Natural killer cell treated with Interleukin-12 subunit alpha and Interleukin-12 subunit beta and Interleukin-15 and Interleukin-18, amount 100 ng/mL, for 72 hours (primary cell): ENCODE results near the gene MEF2C. TPM values are rescaled to one million over a fixed set of nuclear protein-coding genes. Genes with fewer than 3 reads are reported as not detected.
"Not testable (repeated sequence)": the region's sequence is repeated elsewhere in the genome, so short reads cannot be mapped to it uniquely, and the experiment has no call there.

Experiments used
- ATAC-seq, 2 donors: fragments of 150-1000 bp; cut with Tn5 transposase in 1 of 2; sonication (Bioruptor Pico), chemical (Tn5 transposase) in 1 of 2; 2 replicates each; pipeline ENCODE4 v1.10.0; 2021
- DNase-seq: peaks from one replicate; pipeline ENCODE4 v3.0.0; 2022; ENCODE audit warnings: low spot score
- H3K27ac Mint-ChIP-seq, 2 donors: 1 replicate in 1 of 2; 2 replicates in 1 of 2; pipeline ENCODE4 v1.8.0; 2022; ENCODE audit warnings: mixed read lengths in 2 of 2, mild to moderate bottlenecking in 1 of 2, moderate library complexity in 1 of 2
- H3K27me3 Mint-ChIP-seq, 2 donors: 1 replicate in 1 of 2; 2 replicates in 1 of 2; pipeline ENCODE4 v1.8.0; 2022; ENCODE audit warnings: mixed read lengths in 2 of 2
- H3K36me3 Mint-ChIP-seq: one replicate; pipeline ENCODE4 v1.8.0; 2022; ENCODE audit warnings: mixed read lengths
- H3K4me1 Mint-ChIP-seq, 2 donors: 1 replicate in 1 of 2; 2 replicates in 1 of 2; pipeline ENCODE4 v1.8.0; 2022; ENCODE audit warnings: low read depth in 2 of 2, mixed read lengths in 2 of 2, mild to moderate bottlenecking in 1 of 2
- H3K4me3 Mint-ChIP-seq: one replicate; pipeline ENCODE4 v1.8.0; 2022; ENCODE audit warnings: mixed read lengths
- H3K9me3 Mint-ChIP-seq: 2 replicates; pipeline ENCODE4 v1.8.0; 2022; ENCODE audit warnings: mixed read lengths
- total RNA-seq, 2 donors: library from RNA; stranded (reverse); gene quantifications; one replicate each; pipeline ENCODE4 v1.2.3, GENCODE V29; 2022

The MEF2C gene
- total RNA-seq, 2 donors from 2014 or later: 3.3 to 3.5 TPM

- H3K9me3 Mint-ChIP-seq: no peaks in the 10 kb centered on the region
- H3K4me3 Mint-ChIP-seq: no peak overlapping the region
- DNase-seq: no peak
- no peaks in the 10 kb centered on the region for H3K27me3 Mint-ChIP-seq
- ATAC-seq: no peak
- H3K36me3 Mint-ChIP-seq: no peaks in the 10 kb centered on the region
- no peak overlapping the region for H3K27ac Mint-ChIP-seq
- H3K4me1 Mint-ChIP-seq: peaks cover 0 to under 1% of the 10 kb centered on the region in 2 donors
Measured at GRCh38 chr5:88867638-88868037, 15.3 kb downstream of the MEF2C start.

- H3K4me1 Mint-ChIP-seq: no peaks in the 10 kb centered on the region
- H3K27ac Mint-ChIP-seq: no peak overlapping the region
- H3K27me3 Mint-ChIP-seq: no peaks in the 10 kb centered on the region
- H3K36me3 Mint-ChIP-seq: no peaks in the 10 kb centered on the region
- H3K9me3 Mint-ChIP-seq: no peaks in the 10 kb centered on the region
- ATAC-seq (no peak), DNase-seq (no peak)
- no peak overlapping the region for H3K4me3 Mint-ChIP-seq
Measured at GRCh38 chr5:88863523-88863922, 19.5 kb downstream of the MEF2C start.

GRCh38 chr5:88862547-88863175, 20.3 kb downstream of the MEF2C start:
- Mint-ChIP-seq H3K27ac (no peak overlapping the region), H3K27me3 (no peaks in the 10 kb centered on the region), H3K4me1 (no peaks in the 10 kb centered on the region), H3K4me3 (no peak overlapping the region), H3K9me3 (no peaks in the 10 kb centered on the region), H3K36me3 (peaks cover 6% of the 10 kb centered on the region)
- no peak for ATAC-seq
- DNase-seq: no peak

GRCh38 chr5:88861231-88861630, 21.8 kb downstream of the MEF2C start:
- Mint-ChIP-seq H3K9me3 (no peaks in the 10 kb centered on the region), H3K36me3 (peaks cover 6% of the 10 kb centered on the region), H3K27me3 (no peaks in the 10 kb centered on the region), H3K4me3 (no peak overlapping the region), H3K4me1 (no peaks in the 10 kb centered on the region), H3K27ac (no peak overlapping the region)
- DNase-seq (no peak), ATAC-seq (no peak)

GRCh38 chr5:88860501-88860900, 22.5 kb downstream of the MEF2C start:
- no peak for DNase-seq
- peaks cover 6% of the 10 kb centered on the region for H3K36me3 Mint-ChIP-seq
- no peaks in the 10 kb centered on the region for H3K4me1 Mint-ChIP-seq
- no peaks in the 10 kb centered on the region for H3K27me3 Mint-ChIP-seq
- H3K27ac Mint-ChIP-seq: no peak overlapping the region
- no peak for ATAC-seq
- no peaks in the 10 kb centered on the region for H3K9me3 Mint-ChIP-seq
- no peak overlapping the region for H3K4me3 Mint-ChIP-seq

GRCh38 chr5:88858392-88858791, 24.6 kb downstream of the MEF2C start:
- no peaks in the 10 kb centered on the region for H3K27me3 Mint-ChIP-seq
- H3K9me3 Mint-ChIP-seq: no peaks in the 10 kb centered on the region
- DNase-seq: no peak
- no peak overlapping the region for H3K27ac Mint-ChIP-seq
- H3K36me3 Mint-ChIP-seq: peaks cover 6% of the 10 kb centered on the region
- no peak for ATAC-seq
- H3K4me3 Mint-ChIP-seq: no peak overlapping the region
- H3K4me1 Mint-ChIP-seq: no peaks in the 10 kb centered on the region

DNA sequence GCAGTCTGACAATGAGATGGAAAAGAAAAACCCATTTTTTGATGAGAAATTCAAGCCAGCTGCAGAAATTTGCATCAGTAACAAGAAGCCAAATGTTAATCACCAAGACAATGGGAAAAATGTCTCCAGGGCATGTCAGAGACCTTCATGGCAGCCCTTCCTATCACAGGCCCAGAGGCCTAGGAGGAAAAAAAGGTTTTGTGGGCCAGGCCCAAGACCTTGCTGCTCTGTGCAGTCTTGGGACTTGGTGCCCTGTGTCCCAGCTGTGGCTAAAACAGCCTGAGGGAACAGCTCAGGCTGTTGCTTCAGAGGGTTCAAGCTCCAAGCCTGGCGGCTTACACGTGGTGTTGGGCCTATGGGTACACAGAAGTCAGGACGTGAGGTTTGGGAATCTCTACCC, 26.6 kb downstream of the MEF2C start:
- H3K27ac Mint-ChIP-seq: not testable (repeated sequence)

GRCh38 chr5:88854769-88855168, 28.2 kb downstream of the MEF2C start:
- no peaks in the 10 kb centered on the region for H3K9me3 Mint-ChIP-seq
- peaks cover 6% of the 10 kb centered on the region for H3K36me3 Mint-ChIP-seq
- H3K27me3 Mint-ChIP-seq: no peaks in the 10 kb centered on the region
- DNase-seq (no peak), ATAC-seq (no peak)
- no peak overlapping the region for H3K27ac Mint-ChIP-seq
- H3K4me1 Mint-ChIP-seq: no peaks in the 10 kb centered on the region
- H3K4me3 Mint-ChIP-seq: no peak overlapping the region

More for the DNA sequence above, 26.6 kb downstream of the MEF2C start:
- H3K27me3 Mint-ChIP-seq, H3K9me3 Mint-ChIP-seq, H3K4me3 Mint-ChIP-seq, DNase-seq, ATAC-seq, H3K4me1 Mint-ChIP-seq, H3K36me3 Mint-ChIP-seq: not testable (repeated sequence)

GRCh38 chr5:88847420-88847819, 35.6 kb downstream of the MEF2C start:
- Mint-ChIP-seq H3K4me1 (no peaks in the 10 kb centered on the region), H3K27ac (no peak overlapping the region), H3K9me3 (no peaks in the 10 kb centered on the region), H3K36me3 (no peaks in the 10 kb centered on the region), H3K27me3 (no peaks in the 10 kb centered on the region), H3K4me3 (no peak overlapping the region)
- ATAC-seq (no peak), DNase-seq (no peak)

- no peaks in the 10 kb centered on the region for H3K36me3 Mint-ChIP-seq
- no peak for ATAC-seq
Measured at GRCh38 chr5:88846434-88846833, 36.5 kb downstream of the MEF2C start.

GRCh38 chr5:88845081-88845697, 37.8 kb downstream of the MEF2C start:
- Mint-ChIP-seq H3K4me1 (no peaks in the 10 kb centered on the region), H3K4me3 (no peak overlapping the region), H3K27ac (no peak overlapping the region), H3K27me3 (no peaks in the 10 kb centered on the region), H3K9me3 (no peaks in the 10 kb centered on the region), H3K36me3 (no peaks in the 10 kb centered on the region)
- ATAC-seq (no peak), DNase-seq (no peak)

More at GRCh38 chr5:88846434-88846833, 36.5 kb downstream of the MEF2C start:
- no peaks in the 10 kb centered on the region for H3K4me1 Mint-ChIP-seq
- H3K27me3 Mint-ChIP-seq: no peaks in the 10 kb centered on the region
- no peaks in the 10 kb centered on the region for H3K9me3 Mint-ChIP-seq
- DNase-seq: no peak
- no peak overlapping the region for H3K27ac Mint-ChIP-seq
- no peak overlapping the region for H3K4me3 Mint-ChIP-seq

DNA sequence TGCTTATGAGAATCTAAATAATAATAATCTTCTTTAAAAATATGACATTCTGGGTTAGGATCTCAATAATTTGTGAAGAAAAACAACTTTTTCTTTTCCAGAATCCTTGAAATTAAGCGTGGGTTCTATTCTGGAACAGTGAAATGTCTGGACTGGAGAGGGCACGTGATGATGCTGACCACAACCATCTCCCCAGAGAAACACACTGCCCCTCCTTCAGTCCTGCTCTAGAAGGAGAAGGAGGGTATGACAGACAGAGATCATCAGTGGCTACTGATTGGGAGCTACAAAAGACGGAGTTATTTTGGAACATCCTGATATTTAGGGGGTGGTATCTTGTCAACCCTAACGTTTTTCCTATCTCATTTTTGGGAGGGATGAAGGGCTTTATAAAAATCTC, 40.2 kb downstream of the MEF2C start:
- Mint-ChIP-seq H3K9me3 (no peaks in the 10 kb centered on the region), H3K4me1 (no peaks in the 10 kb centered on the region), H3K36me3 (no peaks in the 10 kb centered on the region), H3K4me3 (no peak overlapping the region), H3K27ac (no peak overlapping the region), H3K27me3 (no peaks in the 10 kb centered on the region)
- no peak for ATAC-seq
- no peak for DNase-seq

- H3K36me3 Mint-ChIP-seq: no peaks in the 10 kb centered on the region
- H3K4me3 Mint-ChIP-seq: no peak overlapping the region
- DNase-seq (no peak), ATAC-seq (no peak)
- H3K4me1 Mint-ChIP-seq: no peaks in the 10 kb centered on the region
- H3K27me3 Mint-ChIP-seq: no peaks in the 10 kb centered on the region
- H3K27ac Mint-ChIP-seq: no peak overlapping the region
- H3K9me3 Mint-ChIP-seq: no peaks in the 10 kb centered on the region
Measured at GRCh38 chr5:88841212-88841611, 41.8 kb downstream of the MEF2C start.

DNA sequence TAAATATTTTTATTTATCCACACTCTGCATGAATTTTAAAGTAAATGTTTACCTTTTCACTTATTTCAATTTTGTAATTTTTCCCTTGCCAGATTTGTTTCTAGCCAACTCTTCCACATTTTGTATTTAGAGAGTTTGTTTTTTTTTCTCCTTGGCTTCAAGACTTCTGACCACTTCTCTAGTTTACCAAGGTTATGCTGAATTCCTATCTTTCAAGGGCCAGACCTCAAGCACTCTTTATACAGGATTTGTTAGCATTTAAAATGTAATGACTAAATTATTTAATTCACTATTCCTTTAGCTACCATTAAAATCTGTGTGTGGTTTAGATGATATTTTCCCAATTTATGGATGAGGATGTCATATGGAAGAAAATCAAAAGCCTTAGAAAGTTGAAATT, 42.5 kb downstream of the MEF2C start:
- ATAC-seq: no peak
- H3K4me3 Mint-ChIP-seq: no peak overlapping the region
- DNase-seq: no peak
- H3K27me3 Mint-ChIP-seq: no peaks in the 10 kb centered on the region
- H3K4me1 Mint-ChIP-seq: no peaks in the 10 kb centered on the region
- no peak overlapping the region for H3K27ac Mint-ChIP-seq
- H3K36me3 Mint-ChIP-seq: no peaks in the 10 kb centered on the region
- no peaks in the 10 kb centered on the region for H3K9me3 Mint-ChIP-seq

GRCh38 chr5:88839238-88839637, 43.7 kb downstream of the MEF2C start:
- H3K27ac Mint-ChIP-seq: no peak overlapping the region
- H3K9me3 Mint-ChIP-seq: no peaks in the 10 kb centered on the region
- DNase-seq: no peak
- H3K4me1 Mint-ChIP-seq: peaks cover 0 to 3% of the 10 kb centered on the region in 2 donors
- no peaks in the 10 kb centered on the region for H3K27me3 Mint-ChIP-seq
- H3K4me3 Mint-ChIP-seq: no peak overlapping the region
- ATAC-seq: no peak
- no peaks in the 10 kb centered on the region for H3K36me3 Mint-ChIP-seq
